Measurements from ENCODE around the gene ALK. TPM values are rescaled to one million over a fixed set of nuclear protein-coding genes. Genes with fewer than 3 reads are reported as not detected.
A peak's percentile ranks its signal among the peaks of the same experiment; 100 is the strongest.

ALK gene
- total RNA-seq, 1 donor from 2014 or later: 0.10 TPM

DNA sequence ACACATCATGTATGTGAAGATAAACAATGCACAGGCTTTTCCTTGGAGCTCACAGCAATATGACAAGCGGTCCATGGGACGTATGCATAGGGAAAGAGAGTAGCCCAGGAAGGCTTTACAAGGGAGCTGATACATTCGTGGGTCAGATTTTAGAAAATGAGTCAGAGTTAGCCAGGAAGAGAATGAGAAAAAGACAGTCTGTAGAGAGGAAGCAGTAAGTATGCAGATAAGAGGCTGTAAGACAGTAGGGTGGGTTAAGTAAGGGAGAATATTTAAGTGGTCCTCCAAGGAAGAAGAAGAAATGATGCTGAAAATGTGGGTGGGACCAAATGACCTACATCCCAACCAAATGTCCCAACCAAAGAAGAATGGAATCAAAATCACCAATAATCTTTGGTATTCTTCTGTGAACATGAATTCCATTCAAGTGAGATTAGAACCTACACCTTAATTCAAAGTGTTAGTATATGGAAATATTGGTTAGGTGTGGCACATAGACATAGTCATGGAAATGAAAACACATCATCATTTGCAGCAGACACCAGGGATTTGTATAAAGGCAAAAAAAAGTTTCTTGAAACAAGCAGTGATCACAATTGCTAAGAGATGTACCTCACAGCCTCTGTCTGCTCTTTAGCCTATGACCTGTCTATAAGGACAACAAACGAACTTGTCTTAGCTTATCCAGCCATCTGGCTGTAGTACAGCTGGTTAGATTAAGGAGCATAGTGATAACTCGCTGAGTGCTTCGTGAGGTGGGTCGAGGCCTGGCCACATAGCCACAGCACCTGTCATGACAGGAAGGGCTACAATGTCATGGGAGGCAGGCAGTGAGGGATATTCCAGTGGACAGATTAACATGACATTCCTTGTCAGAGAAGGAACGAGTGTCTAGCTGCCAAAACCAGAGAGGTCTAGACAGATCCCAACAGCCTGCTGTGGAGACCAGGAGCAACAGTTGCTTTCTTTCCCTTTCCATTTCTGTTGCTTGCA is 133.6 kb downstream of the ALK start:
- DNase-seq: no peak

DNA sequence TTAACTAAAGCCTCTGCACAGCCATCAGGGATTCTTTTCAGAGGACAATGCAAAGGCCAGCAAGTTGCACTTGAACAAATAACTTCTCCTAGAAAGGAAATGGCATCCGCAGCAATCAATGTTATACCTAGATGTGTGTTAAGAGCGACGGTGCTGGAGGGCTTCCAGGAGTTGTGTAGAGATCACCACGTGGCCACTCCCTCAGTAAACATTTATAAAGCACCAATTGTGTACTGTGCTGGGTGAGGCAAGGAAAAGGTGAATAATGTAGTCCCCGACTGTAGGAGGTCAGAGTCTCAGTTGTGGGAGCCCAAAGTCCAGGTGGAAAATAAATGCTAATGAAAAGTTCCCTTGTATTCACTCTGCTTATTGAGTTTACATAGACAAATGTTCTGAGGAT is 135.0 kb downstream of the ALK start:
- DNase-seq: no peak

DNA sequence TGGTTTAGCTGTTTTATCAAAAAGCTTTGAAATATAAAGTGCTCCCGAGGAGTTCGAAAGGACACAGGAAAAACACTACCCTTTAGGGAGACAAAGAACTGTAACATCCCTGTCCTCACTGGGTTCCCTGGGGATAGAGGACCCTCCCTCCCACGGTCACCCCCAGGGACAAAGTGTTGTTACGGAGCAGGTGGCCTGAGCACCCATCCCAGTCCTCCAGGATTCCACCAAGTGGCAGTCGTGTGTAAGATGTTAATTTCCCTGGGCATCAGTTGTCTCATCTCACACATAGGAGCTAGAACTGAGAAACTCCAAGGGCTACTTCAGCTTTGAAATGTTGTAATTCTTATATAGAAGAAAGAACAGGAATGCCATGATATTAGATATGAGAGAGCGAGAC is 137.7 kb downstream of the ALK start:
- DNase-seq: no peak

DNA sequence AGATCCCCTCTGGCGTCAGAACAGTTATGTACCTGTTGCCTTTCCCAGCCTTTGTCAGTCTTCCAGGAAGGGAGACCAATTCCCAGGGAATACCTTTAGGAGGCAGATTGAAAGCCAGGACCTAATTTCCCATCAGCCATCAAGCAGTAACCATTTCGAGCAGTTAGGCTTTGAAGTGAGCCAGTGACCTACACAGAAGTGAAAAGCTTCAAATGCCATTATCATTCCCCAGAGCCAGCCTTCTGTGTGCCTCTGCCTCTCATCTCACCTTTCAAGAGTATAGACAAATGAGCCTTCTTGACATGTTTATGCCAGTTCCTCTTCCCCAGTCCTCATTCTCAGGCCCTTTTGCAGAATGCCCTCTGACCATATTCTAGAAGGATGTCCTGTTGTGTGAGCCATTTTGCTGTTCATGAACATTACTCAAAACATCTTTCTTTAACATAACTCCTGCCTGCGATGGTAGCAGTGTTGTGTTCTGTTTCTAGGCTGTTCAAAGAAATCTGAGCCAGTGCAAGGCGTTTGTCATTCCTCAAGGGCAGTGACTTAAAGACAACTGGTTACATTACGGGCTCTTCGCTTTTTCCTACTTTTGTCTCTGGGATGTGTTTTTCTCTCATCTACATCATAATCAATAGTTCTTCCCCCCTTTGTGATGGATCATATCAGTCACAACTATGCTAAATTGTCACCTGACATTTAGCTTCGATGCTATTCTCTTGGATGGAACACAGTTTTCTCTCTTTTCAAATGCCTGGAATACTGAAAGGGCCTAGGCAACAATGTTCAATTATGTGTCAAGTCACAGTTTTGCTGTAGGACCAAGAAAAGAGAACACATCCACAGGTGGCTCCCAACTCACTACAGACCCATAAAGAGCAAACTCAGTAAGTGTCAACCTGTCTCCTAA is 138.6 kb downstream of the ALK start:
- no peak for DNase-seq

DNA sequence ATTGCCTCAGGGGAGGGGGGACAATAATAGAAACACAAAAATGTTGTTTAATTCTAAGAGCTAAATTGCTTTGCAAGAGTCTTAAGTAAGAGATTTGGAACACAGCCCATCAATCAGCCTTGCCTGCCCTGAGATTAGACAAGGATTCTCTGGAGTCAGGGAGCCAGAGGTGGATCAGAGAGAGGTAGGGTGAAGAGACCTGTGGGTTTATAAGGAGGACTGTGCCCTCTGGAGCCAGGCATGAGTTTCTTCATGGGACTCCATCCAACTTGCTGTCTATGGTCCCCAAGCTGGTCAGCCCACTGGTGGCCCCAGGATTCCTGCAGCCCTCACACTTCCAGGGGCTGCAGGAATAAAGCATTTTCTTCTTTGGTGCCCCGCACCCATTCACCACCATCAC is 139.3 kb downstream of the ALK start:
- DNase-seq: no peak

DNA sequence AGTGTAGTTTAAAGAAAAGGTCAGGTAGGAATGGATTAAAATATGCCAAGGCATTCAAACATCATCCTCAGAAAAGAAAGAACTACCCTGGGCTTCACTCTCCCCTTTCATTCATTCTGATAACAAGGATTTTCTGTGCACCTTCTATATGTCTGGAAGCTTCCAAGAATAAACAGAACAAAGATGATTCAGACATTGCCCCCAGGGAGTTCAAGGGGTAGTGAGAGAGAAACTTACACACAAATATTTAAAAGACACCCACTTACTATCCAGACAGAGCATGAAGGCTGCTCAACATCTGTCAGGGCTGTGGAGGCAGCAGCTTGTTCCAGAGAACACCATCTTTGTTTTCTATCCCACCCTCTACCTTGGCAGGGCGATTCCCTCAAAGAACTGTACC is 140.5 kb downstream of the ALK start:
- DNase-seq: no peak

DNA sequence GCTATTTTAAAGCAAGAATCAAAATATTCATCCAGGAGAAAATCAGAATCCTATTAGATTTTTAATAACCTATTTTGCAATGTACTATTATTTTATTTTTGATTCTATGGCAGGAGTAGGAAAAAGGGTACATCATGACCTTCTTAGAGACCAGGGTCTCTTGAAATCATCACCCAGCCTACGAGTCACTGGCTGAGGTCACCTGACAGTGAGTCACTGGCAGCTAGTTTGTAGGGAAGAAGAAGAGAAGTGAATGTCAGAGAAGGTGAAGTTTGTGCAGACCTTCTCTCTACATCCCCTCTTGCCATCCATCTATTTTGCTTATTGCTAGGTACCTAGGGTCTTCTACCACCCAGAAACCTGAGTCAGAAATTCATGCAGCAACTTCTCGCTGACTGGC is 144.2 kb downstream of the ALK start:
- no peak for DNase-seq

DNA sequence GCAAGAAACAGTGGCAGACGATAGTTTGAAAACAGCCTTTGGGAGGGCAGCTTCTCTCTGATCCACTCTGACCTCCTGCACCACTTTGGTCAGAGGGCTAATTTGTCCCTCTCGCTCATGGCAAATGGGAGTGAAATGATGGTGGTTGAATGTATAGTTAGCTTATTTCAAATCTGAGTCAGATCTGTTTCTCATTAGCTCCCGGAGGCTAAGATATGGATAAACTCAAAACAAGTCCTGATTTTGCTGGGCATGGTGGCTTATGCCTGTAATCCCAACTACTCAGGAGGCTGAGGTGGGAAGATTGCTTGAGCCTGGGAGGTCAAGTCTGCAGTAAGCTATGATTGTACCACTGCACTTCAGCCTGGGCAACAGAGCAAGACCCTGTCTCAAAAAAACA is 145.0 kb downstream of the ALK start:
- DNase-seq: no peak

DNA sequence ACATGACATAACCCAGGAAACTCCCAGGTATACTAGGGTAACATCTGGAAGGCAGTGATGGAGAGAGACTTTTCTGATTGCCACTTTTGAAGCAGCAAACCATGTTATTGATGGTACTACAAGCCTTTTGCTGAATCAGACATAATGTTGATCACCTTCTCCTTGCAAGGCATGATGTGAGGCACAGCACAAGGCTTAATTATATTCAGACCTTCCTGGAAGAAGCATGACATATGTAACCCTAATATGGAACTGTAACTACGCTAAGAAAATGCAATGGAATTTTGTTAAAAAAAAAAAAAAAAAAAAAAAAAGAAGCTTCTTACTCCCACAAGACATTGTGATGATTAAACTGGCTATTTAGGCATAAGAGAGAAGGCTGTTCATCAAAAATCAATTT is 145.4 kb downstream of the ALK start:
- no peak for DNase-seq

DNA sequence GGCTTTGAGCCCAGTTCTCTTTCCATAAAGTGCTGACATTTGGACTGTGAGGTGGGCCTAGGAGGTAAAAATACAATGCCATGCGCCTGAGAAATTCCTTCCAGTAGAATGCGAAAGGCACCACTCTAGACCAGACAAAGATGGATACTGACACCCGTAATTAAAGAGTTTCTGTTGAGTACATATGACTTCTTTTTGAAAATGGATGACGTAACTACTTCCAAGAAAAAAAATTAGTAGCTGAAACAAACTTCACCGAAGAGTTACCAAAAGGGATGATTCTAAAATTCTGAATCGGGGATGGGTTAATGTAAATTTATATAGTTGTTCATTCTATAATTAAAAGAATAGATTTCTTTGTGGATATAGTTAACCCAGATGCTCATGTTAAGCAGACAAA is 146.8 kb downstream of the ALK start:
- DNase-seq: no peak

DNA sequence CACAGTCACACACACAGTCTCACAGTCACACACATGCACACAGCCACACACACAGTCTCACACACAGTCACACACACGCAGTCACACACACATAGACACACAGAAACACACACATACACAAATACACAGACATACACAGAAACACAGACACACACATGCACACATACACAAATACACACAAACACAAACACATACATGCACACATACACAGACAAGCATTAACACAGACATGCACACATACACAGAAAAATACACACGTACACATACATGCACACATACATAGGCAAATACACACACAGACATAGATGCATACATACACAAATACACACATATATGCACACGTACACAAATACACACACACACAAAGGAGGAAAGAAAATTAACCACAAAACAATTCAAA is 150.5 kb downstream of the ALK start:
- no peak for DNase-seq

DNA sequence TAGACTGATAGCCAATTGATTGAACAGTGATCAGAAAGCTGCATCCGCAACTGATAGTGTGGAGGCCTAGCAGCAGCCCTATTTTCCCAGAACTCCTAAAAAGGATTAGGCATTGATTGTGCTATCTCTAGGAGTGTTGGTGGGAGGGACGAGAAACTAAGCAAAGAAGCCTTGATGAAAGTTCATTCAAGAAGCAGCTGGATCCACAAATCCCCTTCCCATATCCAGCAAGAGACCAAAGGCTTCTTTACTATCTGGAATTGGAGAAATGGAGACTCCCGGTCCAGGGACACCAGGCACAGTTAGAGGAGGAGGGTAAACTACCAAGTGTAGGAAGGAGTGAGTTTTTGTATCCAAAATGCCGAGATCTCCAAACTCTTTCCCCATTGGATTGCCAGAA is 151.5 kb downstream of the ALK start:
- no peak for DNase-seq

DNA sequence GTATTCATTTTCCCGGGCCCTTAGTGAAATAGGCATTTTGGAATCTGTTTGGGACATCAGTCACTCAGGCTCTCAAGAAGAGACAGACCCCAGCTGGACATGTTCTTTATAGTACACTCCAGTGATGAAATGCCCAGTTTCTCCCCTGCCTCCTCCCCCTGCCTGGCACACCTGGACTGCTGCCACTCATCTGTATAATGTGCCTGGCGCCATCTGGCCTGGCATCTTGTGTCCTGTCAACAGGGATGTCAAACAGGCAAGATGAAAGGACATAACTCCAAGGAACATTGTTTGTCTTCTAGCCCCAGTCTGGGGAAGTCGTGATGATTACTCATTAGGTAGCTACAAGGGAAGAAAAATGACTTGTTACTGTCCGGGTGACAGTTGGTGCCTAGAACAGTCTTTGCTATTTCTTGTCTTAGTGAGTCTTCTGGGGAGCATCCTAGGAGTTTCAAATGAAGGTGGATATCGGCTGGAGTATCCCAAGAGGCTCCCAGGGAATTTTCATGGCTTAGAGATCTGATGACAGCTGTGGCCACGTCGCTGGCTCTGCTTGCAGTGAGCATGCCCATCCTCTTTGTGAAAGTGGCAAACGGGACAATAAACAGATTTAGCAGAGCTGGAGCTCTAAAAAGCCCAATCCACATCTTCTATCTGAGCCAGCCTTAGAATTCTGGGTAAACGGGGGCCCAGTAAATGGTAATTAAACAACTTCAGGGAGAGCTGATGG is 153.6 kb downstream of the ALK start:
- no peak for DNase-seq

DNA sequence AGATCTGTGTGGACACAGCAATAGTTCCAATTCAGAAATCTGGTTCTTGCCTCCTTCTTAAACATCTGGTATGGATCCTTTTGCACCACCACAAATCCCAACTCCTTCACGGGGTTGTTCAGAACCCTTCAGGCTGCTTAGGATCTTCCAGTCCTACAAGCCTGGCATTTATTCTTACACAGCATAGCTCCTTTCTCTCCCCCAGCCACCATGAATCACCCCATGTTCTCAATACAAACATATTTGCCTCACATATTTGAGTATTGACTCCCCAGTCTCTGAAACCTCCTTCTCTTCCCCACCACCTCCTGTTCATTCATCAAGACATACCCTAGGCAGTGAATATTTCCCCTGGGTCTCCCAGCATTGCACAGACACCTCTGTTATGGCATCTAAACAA is 155.2 kb downstream of the ALK start:
- no peak for DNase-seq

DNA sequence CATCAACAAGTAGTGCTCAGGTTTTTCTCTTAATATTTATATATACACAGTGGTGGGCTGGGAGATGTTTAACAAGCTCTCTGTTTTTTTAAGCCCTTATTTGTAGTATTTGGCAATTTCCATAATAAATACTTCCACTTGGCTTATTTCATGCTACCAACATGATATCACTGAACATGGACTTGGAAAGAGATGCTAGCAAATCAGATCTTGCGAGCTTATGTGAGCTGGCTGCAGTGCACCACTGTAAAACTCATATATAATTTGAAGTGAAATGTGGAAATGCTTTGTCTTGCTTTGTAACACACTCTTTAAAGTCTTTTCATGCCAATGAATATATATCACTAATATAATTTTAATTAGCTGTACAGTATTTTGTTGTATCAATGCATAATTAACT is 155.7 kb downstream of the ALK start:
- peak; percentile 72 for DNase-seq

DNA sequence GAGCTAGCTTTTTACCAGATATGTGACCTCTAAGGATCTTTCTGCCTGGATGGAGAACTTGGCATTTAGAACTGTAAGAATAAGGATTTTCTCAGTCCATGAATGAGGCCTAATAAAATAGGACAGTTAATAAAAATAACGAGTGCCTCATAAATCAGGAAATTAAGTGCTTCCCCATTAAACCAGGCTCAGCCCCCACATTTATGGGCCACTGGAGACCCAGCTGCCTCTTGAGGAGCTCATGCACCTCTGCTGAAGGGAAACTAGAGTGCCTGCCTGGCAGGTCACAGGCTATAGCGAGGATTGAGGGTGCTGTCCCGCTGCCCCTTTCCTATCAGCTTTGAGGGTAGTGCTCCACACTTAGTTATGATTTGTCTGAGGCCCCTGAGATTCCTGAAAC is 158.0 kb downstream of the ALK start:
- DNase-seq: no peak

DNA sequence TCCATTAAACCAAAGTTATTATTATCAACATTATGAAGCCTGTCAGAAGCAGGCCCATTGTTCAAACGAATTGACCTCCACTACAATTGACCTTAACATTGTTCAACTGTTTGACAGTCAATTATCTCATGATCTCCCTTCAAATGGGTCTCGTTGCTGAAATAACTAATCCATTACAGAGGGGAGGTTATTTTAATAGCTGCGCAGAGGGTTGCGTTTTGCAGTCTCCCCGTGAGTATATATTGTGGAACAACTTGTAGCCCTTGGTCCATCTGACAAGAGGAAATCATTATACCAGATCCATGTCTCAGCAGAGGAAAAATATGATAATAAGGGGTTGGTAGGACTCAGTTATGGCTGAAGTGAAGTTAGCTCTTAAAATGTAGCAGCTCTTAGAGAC is 159.1 kb downstream of the ALK start:
- no peak for DNase-seq

DNA sequence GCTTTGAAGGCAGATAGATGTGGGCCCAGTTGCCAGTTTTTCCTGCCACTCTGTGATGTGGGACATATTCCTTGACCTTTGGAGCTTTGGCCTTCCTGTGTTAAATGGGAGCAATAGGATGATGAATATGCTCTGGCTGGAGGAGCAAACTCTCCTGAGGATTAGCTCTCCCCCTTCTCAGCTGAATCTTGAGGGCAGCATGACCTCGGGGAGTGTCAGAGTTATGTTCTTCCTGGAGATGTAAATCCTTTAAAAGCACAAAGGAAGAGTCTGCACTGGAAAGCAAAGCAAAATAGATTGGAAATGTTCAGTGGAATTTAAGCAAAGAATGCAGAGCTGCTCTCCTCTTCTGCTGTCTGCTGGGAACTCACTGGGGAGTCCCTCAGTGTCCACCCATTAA is 160.1 kb downstream of the ALK start:
- DNase-seq: no peak

DNA sequence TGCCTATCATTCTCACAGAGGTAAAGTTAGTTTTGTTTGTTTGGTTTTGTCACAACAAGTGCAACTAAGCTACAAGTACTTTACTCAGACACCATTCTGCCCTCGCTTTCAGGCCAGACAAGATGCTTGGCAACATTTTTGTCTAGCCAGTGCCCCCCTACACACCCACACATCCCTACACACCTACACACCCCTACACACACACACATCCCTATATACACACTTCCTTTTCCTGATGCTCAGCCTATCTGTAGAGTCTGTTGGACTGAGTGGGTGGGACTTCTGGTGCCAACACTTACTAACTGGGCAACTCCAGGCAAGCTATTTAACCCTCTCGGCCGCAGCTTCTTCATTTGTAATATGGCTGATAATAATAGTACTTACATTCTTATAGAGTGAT is 161.4 kb downstream of the ALK start:
- no peak for DNase-seq

DNA sequence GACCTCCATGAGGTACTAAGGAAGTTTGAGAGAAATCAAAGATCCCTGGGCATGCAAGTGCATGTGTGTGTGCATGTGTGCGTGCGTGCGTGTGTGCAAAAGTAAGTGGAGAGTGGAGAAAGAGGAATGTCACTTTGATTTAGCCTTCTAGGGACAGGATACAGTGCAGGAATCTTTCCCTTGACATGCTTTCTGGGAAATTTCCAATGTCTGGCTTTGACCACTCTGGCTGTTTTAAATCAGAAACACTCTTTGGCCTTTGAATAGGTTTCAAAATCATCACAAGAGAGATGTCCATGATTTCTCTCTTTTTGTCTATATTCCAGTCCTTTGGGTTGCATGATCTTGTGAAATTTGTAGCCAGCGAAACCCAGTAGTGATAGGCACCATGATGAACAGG is 162.0 kb downstream of the ALK start:
- DNase-seq: no peak

DNA sequence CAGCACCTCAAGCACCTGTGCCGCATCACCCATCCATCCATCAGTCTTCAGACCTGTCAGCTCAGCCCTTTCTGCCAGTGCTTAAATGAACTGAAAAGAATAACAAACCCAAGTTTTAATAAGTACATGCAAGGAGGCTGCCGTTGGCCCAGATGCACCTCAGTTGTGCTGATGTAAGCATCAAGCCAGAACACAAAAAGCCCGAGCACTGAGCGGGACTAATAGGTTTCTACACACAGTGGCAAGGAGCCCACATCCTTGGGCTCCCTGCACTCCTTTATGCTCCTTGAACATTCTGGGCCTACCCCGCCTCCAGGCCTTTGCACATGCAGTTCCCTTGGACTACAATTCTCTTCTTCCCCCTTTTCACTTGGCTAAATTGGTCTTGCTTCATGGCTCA is 165.6 kb downstream of the ALK start:
- DNase-seq: no peak

DNA sequence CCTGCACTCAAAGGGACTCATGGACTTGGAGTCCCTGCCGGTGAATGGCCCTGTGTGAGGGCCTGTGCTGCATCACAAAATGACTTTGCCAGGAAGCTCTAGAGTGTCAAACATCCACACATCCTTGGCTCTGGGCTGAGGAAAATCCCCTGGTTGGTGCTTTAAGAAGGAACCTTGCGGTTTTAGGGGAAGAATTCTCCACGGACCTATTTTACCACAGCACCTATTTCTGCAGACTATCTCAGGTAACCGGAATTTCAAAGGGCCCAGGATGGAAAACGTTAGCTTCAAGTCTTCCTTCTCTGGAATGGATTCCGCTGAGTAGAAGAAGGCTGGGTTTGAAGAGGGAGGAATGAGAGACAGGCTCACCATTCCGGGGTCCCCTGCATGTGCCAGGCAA is 166.2 kb downstream of the ALK start:
- no peak for DNase-seq
